Activated CD4-positive, alpha-beta T cell treated with anti-CD3 and anti-CD28 coated beads for 48 hours (primary cell): ENCODE results near the gene GTF2A1L.
"Not testable (repeated sequence)": the region's sequence is repeated elsewhere in the genome, so short reads cannot be mapped to it uniquely, and the experiment has no call there.

Experiments used
- DNase-seq: peaks from one replicate; pipeline ENCODE4 v3.0.0-alpha.2; 2020

Gene GTF2A1L

GRCh38 chr2:48614581-48614980, 3.1 kb upstream of the GTF2A1L start:
- DNase-seq: not testable (repeated sequence)

DNA sequence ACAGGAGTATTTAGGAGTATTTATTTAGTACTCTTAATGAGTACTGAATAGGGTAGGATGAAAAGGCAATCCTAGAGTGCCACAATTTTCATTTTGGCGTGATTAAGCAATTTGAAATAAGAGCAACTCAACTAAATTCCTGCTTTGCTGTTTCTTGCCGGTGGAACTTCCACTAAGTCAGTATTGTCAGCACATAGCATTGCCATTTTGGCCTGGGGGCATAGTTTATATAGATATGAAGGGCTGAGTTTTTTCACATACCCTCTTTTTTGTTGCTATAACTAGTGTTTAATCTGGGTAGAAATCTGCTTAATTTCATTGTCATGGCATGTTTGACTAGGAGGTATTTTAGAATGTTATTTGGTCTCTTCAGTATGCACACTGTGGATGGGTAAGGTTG, 1.9 kb downstream of the GTF2A1L start:
- DNase-seq: no peak

GRCh38 chr2:48620604-48621003, 2.9 kb downstream of the GTF2A1L start:
- DNase-seq: no peak

GRCh38 chr2:48622691-48623090, 5.0 kb downstream of the GTF2A1L start:
- not testable (repeated sequence) for DNase-seq

DNA sequence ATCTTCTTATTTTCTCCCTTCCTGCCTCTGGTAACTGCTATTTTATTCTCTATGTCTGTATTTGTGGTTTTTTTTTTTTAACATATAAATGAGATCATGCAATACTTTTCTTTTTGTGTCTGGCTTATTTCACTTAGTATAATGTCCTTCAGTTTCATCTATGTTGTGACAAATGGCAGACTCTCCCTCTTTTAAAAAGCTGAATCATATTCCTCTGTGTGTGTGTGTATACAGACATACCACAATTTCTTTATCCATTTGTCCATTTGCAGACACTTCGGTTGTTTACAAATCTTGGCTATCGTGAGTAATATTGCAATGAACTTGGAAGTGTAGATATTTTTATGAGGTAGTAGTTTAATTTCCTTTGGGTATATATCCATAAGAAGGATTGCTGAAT, 7.0 kb downstream of the GTF2A1L start:
- no peak for DNase-seq

- no peak for DNase-seq
These were observed 8.4 kb downstream of the GTF2A1L start for GRCh38 chr2:48626047-48626446.

DNA sequence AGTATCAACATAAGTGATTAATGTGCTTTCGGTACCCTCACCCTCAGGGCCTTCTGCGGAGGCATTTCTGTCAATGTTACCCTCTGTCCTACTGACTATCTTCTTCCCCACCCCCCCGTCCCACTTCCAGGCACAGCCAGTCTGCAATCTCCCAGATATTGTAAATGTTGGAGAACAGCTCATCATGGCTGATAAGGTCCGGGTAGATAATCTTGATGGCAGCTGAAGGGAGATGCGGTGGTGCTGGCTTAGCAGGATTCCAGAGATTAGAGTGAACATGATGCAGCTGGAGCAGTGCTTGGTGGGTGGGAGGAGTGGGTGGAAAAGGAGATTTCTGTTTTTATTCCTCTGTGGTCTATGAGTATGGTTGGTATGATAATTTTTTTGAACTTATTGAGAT, 15.5 kb downstream of the GTF2A1L start:
- no peak for DNase-seq

DNA sequence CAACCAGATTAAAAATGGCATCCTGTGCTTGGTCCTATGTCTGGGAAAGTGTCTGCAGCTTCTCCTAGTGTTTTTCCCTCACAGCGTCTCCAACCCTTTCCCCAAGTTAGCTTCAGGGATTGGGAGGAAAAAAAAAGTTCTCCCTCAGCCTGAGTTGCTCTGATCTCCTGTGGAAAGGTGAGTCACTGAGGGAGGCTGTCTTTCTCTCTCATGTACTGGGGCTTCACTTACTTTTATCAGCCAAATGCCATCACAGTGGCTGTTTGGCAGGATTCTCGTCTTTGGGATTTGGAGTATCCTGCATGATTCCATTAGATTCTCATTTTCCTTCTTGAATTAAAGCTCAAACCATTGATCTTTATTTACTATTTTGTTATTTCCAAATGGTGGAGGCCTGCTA, 18.1 kb downstream of the GTF2A1L start:
- no peak for DNase-seq

- no peak for DNase-seq
These were observed 20.6 kb downstream of the GTF2A1L start for GRCh38 chr2:48638261-48638660.

- DNase-seq: no peak
These were observed 33.6 kb downstream of the GTF2A1L start for GRCh38 chr2:48651158-48651790.

- no peak for DNase-seq
These were observed 51.3 kb downstream of the GTF2A1L start for GRCh38 chr2:48668992-48669391.

- no peak for DNase-seq
These were observed 55.9 kb downstream of the GTF2A1L start for GRCh38 chr2:48673581-48673980.

GRCh38 chr2:48674933-48675332, 57.3 kb downstream of the GTF2A1L start:
- DNase-seq: no peak

GRCh38 chr2:48677450-48677849, 59.8 kb downstream of the GTF2A1L start:
- no peak for DNase-seq

GRCh38 chr2:48685126-48685525, 67.5 kb downstream of the GTF2A1L start:
- DNase-seq: no peak

DNA sequence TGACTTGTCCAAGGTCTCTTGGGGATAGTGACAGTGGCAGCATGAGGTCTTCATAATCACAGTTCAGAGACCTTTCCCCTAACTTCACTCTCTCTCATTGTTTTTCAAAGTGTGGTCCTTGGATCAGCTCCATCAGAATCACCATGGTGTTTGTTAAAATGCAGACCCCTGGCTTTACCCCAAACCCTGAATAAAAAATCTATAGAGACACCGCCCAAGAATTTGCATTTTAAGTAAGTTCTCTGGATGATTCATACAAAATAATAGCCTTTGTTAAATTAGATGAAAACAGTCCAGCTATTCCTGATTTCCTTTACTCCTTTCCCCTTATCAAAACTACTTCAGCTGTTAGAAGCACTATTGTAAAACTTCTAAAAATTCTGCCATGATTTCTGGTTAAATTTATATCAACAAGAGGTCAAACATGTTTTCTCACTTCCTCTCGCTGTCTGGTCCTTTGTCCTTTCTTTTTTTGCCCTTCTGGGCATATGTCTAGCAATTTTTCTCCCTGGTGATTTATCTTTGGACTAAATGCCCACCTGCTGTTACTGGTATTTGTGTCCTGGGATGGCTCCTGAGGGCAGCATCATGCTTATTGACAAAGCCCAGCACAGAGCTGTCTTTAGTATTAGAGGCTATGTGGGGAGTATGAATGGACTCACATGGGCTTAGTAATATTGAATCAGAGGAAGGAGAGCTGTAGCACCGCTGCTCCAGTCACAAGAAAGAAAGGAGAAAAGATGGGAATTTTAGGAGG, 74.5 kb downstream of the GTF2A1L start:
- DNase-seq: no peak

DNA sequence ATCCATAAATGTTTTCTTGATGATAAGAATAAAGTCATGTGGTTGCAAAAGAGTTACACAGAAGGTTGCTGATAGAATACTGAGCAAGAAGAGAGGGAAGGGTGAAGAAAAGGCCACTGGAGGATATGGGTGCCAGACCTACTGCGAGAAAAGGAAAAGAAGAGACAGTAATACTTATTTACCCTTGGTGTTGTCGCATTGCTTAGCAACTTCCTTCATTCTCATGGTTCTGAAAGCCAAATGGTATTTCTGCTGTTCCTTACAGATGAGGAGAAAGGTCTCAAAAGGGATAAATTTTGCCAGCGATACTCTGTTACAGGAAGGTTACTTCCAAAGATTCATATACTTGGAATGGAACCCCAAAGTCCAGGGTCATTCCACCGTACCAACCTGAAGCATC, 75.4 kb downstream of the GTF2A1L start:
- DNase-seq: no peak

- no peak for DNase-seq
These were observed 76.0 kb downstream of the GTF2A1L start for GRCh38 chr2:48693645-48694044.

- no peak for DNase-seq
These were observed 76.5 kb downstream of the GTF2A1L start for GRCh38 chr2:48694149-48694548.

- DNase-seq: no peak
These were observed 78.3 kb downstream of the GTF2A1L start for GRCh38 chr2:48695991-48696390.

GRCh38 chr2:48696881-48697280, 79.2 kb downstream of the GTF2A1L start:
- no peak for DNase-seq

DNA sequence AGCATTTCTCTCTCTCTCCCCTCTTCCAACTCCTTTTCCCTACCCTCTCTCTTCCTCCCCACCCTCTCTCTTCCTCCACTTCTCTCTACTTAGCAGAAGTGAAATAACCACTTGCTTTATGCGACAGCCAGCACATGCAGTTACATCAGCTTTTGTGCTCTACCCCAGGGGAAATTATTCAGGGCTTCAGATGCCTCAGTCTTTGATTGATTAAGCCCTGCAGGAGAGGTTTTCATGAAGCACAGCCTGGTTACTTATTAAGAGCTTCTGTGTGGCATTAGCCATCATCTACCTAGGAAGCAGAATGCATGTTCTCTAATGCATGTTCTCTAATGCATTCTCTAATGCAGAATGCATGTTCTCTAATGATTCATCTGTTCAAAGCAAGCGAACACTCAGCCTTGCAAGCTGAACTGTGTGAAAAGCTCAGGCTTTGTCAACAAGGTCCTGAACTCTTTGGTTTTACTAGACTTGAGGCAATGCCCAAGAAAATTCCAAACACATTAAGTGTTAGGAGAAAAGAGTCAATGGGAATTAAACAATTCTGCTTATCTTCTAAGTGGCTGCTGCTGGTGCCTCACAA, 81.8 kb downstream of the GTF2A1L start:
- no peak for DNase-seq

DNA sequence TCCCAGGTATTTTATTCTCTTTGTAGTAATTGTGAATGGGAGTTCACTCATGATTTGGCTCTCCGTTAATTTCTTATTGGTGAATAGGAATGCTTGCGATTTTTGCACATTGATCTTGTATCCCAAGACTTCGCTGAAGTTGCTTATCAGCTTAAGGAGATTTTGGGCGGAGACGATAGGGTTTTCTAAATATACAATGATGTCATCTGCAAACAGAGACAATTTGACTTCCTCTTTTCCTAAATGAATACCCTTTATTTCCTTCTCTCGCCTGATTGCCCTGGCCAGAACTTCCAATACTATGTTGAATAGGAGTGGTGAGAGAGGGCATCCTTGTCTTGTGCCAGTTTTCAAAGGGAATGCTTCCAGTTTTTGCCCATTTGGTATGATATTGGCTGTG, 86.0 kb downstream of the GTF2A1L start:
- DNase-seq: not testable (repeated sequence)

DNA sequence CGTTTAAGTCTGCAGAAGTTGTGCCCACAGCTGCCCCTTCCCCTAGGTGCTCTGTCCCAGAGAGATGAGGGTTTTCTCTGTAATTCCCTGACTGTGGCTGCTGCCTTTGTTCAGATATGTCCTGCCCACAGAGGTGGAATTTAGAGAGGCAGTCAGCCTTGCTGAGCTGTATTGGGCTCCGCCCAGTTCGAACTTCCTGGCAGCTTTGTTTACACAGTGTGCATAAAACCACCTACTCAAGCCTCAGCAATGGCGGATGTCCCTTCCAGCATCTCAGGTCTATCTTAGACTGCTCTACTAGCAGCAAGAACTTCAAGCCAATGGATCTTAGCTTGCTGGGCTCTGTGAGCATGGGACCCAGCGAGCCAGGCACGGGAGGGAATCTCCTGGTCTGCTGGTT, 89.8 kb downstream of the GTF2A1L start:
- no peak for DNase-seq
